BLaER1 treated with 17β-estradiol and CSF1 and Interleukin-3, amounts not matched to agents 10 nM and 100 nM (cell line): ENCODE measurements around the gene RADIL.

Experiments used
- H3K27ac ChIP-seq, 11 experiments: shearing (Covaris generic); formaldehyde crosslinking; 2 replicates each; pipeline ENCODE4 v1.8.1; 2022
- H3K27me3 ChIP-seq, 11 experiments: shearing (Covaris generic); formaldehyde crosslinking; 2 replicates each; pipeline ENCODE4 v1.8.1; 2022
- H3K36me3 ChIP-seq, 11 experiments: shearing (Covaris generic); formaldehyde crosslinking; 2 replicates each; pipeline ENCODE4 v1.8.1; 2022
- H3K4me1 ChIP-seq, 10 experiments: shearing (Covaris generic); formaldehyde crosslinking; 2 replicates each; pipeline ENCODE4 v1.8.1; 2022
- H3K4me2 ChIP-seq, 11 experiments: shearing (Covaris generic); formaldehyde crosslinking; 2 replicates each; pipeline ENCODE4 v1.8.1; 2022
- H3K4me3 ChIP-seq, 10 experiments: shearing (Covaris generic); formaldehyde crosslinking; 2 replicates each; pipeline ENCODE4 v1.8.1; 2022
- H3K9ac ChIP-seq, 11 experiments: shearing (Covaris generic); formaldehyde crosslinking; 2 replicates each; pipeline ENCODE4 v1.8.1; 2022
- H3K9me3 ChIP-seq, 11 experiments: shearing (Covaris generic); formaldehyde crosslinking; replicated peaks in 1 of 11; 2 replicates each; pipeline ENCODE4 v1.8.1; 2022
- H4K20me1 ChIP-seq, 11 experiments: shearing (Covaris generic); formaldehyde crosslinking; 2 replicates each; pipeline ENCODE4 v1.8.1; 2022
- Cebpa-rat ChIP-seq, 11 experiments: shearing (Covaris generic); IDR thresholded peaks; 2 replicates each; pipeline ENCODE4 v1.8.1; 2022

Gene RADIL

DNA sequence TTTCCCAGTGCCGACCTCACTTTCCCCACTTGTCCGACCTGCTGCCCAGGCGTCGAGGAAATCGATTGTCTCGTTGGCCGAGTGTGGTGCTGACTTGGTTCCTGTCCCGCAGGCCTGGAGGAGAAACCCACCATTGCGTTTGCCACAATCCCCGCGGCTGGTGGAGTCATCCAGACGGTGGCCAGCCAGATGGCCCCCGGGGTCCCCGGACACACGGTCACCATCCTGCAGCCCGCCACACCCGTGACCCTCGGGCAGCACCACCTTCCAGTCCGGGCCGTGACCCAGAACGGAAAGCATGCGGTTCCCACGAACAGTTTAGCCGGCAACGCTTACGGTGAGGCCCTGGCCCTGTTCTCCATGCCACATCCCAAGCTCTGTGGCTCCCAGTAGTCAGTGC lies 122.6 kb downstream of the RADIL start:
- no peaks in the 10 kb centered on the region for H3K9me3 ChIP-seq
- H3K4me3 ChIP-seq = no peak overlapping the region
- peaks cover 16 to 52% (median 26%) of the 10 kb centered on the region in 11 experiments; a peak in 14 of 22 replicates for H4K20me1 ChIP-seq
- peaks cover 97 to 100% (median 100%) of the 10 kb centered on the region in 11 experiments for H3K36me3 ChIP-seq
- H3K4me2 ChIP-seq = no peak overlapping the region
- no peak overlapping the region for H3K9ac ChIP-seq
- no peak overlapping the region for H3K27ac ChIP-seq
- no peaks in the 10 kb centered on the region for H3K4me1 ChIP-seq
- no peak for TF ChIP-seq Cebpa-rat (IDR thresholded peaks at IDR 0.05)
- H3K27me3 ChIP-seq = no peaks in the 10 kb centered on the region

DNA sequence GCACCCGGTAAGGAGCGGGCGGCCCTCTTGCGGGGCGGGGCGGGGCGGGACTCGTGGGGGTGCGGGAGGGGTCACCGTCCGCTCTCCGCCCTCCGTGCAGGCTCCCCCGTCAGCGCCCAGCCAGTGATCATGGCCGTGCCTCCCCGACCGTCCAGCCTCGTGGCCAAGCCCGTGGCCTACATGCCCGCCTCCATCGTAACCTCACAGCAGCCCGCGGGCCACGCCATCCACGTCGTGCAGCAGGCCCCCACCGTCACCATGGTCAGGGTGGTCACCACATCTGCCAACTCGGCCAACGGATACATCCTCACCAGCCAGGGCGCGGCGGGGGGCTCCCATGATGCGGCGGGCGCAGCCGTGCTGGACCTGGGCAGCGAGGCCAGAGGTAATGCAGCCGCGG lies 124.3 kb downstream of the RADIL start:
- H3K4me2 ChIP-seq = no peak overlapping the region
- peaks cover 6 to 39% (median 16%) of the 10 kb centered on the region in 11 experiments; a peak in 19 of 22 replicates for H4K20me1 ChIP-seq
- no peaks in the 10 kb centered on the region for H3K4me1 ChIP-seq
- TF ChIP-seq Cebpa-rat (IDR thresholded peaks at IDR 0.05) = no peak
- peaks cover 97 to 100% (median 100%) of the 10 kb centered on the region in 11 experiments for H3K36me3 ChIP-seq
- H3K4me3 ChIP-seq = no peak overlapping the region
- no peak overlapping the region for H3K27ac ChIP-seq
- no peaks in the 10 kb centered on the region for H3K9me3 ChIP-seq
- H3K27me3 ChIP-seq = no peaks in the 10 kb centered on the region
- no peak overlapping the region for H3K9ac ChIP-seq

- no peak for TF ChIP-seq Cebpa-rat (IDR thresholded peaks at IDR 0.05)
- H3K36me3 ChIP-seq = peaks cover 97 to 100% (median 99%) of the 10 kb centered on the region in 11 experiments
Observed at GRCh38 chr7:4758791-4759190, 124.7 kb downstream of the RADIL start.

GRCh38 chr7:4758111-4758510 lies 125.4 kb downstream of the RADIL start:
- Histone ChIP-seq H3K9me3 (no peaks in the 10 kb centered on the region), H3K4me1 (peaks cover 0 to 3% (median 0%) of the 10 kb centered on the region in 10 experiments; a peak in 1 of 20 replicates), H3K4me2 (no peak overlapping the region), H4K20me1 (peaks cover 16 to 39% (median 18%) of the 10 kb centered on the region in 11 experiments; a peak in 21 of 22 replicates), H3K36me3 (peaks cover 90 to 100% (median 98%) of the 10 kb centered on the region in 11 experiments), H3K27me3 (no peaks in the 10 kb centered on the region), H3K4me3 (no peak overlapping the region), H3K27ac (no peak overlapping the region), H3K9ac (no peak overlapping the region)
- TF ChIP-seq Cebpa-rat (IDR thresholded peaks at IDR 0.05) = no peak

More at GRCh38 chr7:4758791-4759190, 124.7 kb downstream of the RADIL start:
- Histone ChIP-seq H3K4me3 (no peak overlapping the region), H4K20me1 (peaks cover 9 to 39% (median 17%) of the 10 kb centered on the region in 11 experiments; a peak in 20 of 22 replicates), H3K4me2 (no peak overlapping the region), H3K27ac (no peak overlapping the region), H3K27me3 (no peaks in the 10 kb centered on the region), H3K4me1 (0 out of 20 replicates have a peak, but pooled peaks cover 0 to under 1% (median 0%) of the 10 kb centered on the region in 10 experiments), H3K9me3 (no peaks in the 10 kb centered on the region), H3K9ac (no peak overlapping the region)

DNA sequence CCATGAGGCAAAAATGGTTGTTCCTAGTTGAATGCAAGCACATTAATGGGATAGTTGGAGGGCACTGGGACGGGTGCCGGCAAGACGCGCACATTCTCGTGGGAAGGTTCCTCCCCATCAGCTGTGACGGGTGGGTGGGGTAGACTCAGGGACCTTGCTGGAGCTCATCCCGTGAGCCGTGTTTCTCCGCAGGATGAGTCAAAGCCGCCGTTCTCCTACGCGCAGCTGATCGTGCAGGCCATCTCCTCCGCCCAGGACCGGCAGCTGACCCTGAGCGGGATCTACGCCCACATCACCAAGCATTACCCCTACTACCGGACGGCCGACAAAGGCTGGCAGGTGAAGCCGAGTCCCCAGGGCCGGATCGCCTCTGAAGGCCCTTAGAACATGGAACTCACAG lies 128.5 kb downstream of the RADIL start:
- H3K4me2 ChIP-seq = no peak overlapping the region
- H4K20me1 ChIP-seq = peaks cover 35 to 60% (median 41%) of the 10 kb centered on the region in 11 experiments
- no peaks in the 10 kb centered on the region for H3K27me3 ChIP-seq
- no peaks in the 10 kb centered on the region for H3K9me3 ChIP-seq
- no peak overlapping the region for H3K4me3 ChIP-seq
- no peak for TF ChIP-seq Cebpa-rat (IDR thresholded peaks at IDR 0.05)
- peaks cover 0 to 22% (median 21%) of the 10 kb centered on the region in 10 experiments; a peak in 15 of 20 replicates for H3K4me1 ChIP-seq
- no peak overlapping the region for H3K27ac ChIP-seq
- H3K36me3 ChIP-seq = peaks cover 77 to 100% (median 88%) of the 10 kb centered on the region in 11 experiments
- no peak overlapping the region for H3K9ac ChIP-seq

GRCh38 chr7:4754433-4755010 lies 129.0 kb downstream of the RADIL start:
- TF ChIP-seq Cebpa-rat (IDR thresholded peaks at IDR 0.05) = no peak
- Histone ChIP-seq H3K4me1 (peaks cover 0 to 27% (median 26%) of the 10 kb centered on the region in 10 experiments; a peak in 16 of 20 replicates), H3K9me3 (no peaks in the 10 kb centered on the region), H3K4me3 (no peak overlapping the region), H3K27me3 (no peaks in the 10 kb centered on the region), H3K9ac (no peak overlapping the region), H3K4me2 (no peak overlapping the region), H3K36me3 (peaks cover 77 to 100% (median 88%) of the 10 kb centered on the region in 11 experiments), H3K27ac (no peak overlapping the region), H4K20me1 (peaks cover 39 to 65% (median 46%) of the 10 kb centered on the region in 11 experiments)

DNA sequence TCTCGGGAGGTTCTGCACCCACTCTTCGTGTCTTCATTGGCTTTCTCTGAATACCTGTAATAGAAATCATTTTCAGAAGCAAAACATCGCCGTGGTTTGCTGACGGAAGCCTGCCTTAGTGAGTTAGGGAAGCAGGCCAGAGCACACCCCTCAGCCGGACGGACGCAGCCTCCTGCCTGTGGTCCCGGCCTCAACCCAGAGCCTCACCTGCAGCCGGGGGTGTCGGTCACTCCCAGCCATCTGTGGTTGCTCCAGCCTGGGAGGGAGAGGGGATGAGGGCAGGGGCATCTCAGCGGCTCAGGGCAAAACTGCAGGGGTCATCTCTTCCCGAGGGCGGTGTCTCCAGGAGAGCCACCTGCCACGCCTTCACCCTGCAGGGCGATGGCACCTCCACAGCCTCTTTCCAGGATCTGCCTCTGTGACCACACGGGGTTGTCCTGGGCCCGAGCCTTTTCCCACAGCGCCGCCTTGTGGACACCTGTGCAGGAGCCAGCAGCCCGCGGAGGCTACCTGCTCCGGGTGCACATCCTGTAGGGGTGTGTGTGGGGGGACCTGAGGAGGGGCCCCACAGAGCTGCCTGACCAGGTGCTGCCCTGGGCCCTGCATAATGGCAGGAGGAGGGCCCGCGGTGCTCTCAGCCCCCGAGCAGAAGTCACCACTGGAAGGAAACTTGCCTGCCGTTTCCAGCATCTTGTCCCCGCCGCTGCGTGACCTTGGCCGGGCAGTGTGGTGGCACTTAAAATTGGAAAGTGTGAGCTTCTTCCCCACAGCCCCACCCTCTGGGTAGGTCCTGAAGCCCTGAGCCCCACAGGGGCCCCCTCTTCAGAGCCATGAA lies 129.7 kb downstream of the RADIL start:
- TF ChIP-seq Cebpa-rat (IDR thresholded peaks at IDR 0.05) = no peak
- H3K4me1 ChIP-seq = peaks cover 1 to 34% (median 33%) of the 10 kb centered on the region in 10 experiments
- H3K9me3 ChIP-seq = no peaks in the 10 kb centered on the region
- H3K4me3 ChIP-seq = no peak overlapping the region
- H4K20me1 ChIP-seq = peaks cover 43 to 72% (median 54%) of the 10 kb centered on the region in 11 experiments
- no peak overlapping the region for H3K4me2 ChIP-seq
- H3K27me3 ChIP-seq = no peaks in the 10 kb centered on the region
- H3K27ac ChIP-seq = no peak overlapping the region
- no peak overlapping the region for H3K9ac ChIP-seq
- peaks cover 73 to 98% (median 87%) of the 10 kb centered on the region in 11 experiments for H3K36me3 ChIP-seq

GRCh38 chr7:4751398-4751947 lies 132.0 kb downstream of the RADIL start:
- TF ChIP-seq Cebpa-rat (IDR thresholded peaks at IDR 0.05) = no peak
- H3K4me2 ChIP-seq = peak overlapping the region in 9 of 11 experiments; percentile 18 to 81 (median 65); a peak in 15 of 22 replicates
- H4K20me1 ChIP-seq = peaks cover 40 to 88% (median 60%) of the 10 kb centered on the region in 11 experiments
- H3K36me3 ChIP-seq = peaks cover 57 to 90% (median 80%) of the 10 kb centered on the region in 11 experiments
- peak overlapping the region in 7 of 11 experiments; percentile 15 to 47 (median 23); a peak in 6 of 22 replicates for H3K9ac ChIP-seq
- H3K27ac ChIP-seq = peak overlapping the region in 6 of 11 experiments; percentile 7 to 50 (median 26); a peak in 8 of 22 replicates
- H3K4me3 ChIP-seq = no peak overlapping the region
- no peaks in the 10 kb centered on the region for H3K9me3 ChIP-seq
- H3K4me1 ChIP-seq = peaks cover 25 to 58% (median 56%) of the 10 kb centered on the region in 10 experiments
- no peaks in the 10 kb centered on the region for H3K27me3 ChIP-seq
